ENCODE results near the gene KCNMA1.

DNA sequence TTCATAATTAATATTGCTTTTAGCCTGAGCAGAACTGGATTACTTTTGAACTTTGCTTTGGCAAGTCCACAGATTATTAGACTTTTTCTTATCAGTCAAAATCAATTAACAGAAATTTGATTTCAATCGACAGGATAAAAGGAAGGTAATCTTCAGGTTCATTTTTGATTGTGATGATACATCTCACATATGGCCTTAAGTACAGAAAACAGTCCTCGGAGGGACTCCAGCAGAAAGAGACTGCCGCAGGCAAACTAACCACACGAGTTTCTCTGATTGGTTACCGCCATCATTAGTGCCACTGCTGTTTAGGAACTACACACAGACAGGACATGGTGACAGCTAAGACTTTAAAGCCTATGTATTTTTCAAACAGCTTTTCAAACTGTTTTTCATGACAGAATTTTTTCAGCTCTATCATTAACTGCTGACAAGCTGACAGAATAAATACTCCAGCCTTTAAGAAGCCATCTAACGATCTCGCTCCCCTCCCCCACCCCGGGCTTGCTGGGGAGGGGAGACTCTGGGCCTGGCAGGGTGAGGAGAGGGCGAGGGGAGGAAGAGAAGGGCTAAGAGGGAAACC lies 668.2 kb downstream of the KCNMA1 start:
- TF ChIP-seq CHD2 (IDR thresholded peaks at IDR 0.05; ENCODE audit: low read length, partially characterized antibody), result no peak
- no peak for TF ChIP-seq FOSL2 (IDR thresholded peaks at IDR 0.05; ENCODE audit: borderline replicate concordance, low read depth)
- TF ChIP-seq, protein P1, sequence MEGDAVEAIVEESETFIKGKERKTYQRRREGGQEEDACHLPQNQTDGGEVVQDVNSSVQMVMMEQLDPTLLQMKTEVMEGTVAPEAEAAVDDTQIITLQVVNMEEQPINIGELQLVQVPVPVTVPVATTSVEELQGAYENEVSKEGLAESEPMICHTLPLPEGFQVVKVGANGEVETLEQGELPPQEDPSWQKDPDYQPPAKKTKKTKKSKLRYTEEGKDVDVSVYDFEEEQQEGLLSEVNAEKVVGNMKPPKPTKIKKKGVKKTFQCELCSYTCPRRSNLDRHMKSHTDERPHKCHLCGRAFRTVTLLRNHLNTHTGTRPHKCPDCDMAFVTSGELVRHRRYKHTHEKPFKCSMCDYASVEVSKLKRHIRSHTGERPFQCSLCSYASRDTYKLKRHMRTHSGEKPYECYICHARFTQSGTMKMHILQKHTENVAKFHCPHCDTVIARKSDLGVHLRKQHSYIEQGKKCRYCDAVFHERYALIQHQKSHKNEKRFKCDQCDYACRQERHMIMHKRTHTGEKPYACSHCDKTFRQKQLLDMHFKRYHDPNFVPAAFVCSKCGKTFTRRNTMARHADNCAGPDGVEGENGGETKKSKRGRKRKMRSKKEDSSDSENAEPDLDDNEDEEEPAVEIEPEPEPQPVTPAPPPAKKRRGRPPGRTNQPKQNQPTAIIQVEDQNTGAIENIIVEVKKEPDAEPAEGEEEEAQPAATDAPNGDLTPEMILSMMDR (IDR thresholded peaks at IDR 0.05), result no peak
- TF ChIP-seq TCF12 (IDR thresholded peaks at IDR 0.05), result no peak
- TF ChIP-seq FOXM1 (IDR thresholded peaks at IDR 0.05; ENCODE audit: low read depth), result no peak

Data from SK-N-SH (cell line).